Glutamatergic neuron (in vitro differentiated cells): ENCODE results near the gene PCNA. TPM values are rescaled to one million over a fixed set of nuclear protein-coding genes. Genes with fewer than 3 reads are reported as not detected.

ENCODE experiments used
- DNase-seq: peaks from one replicate; pipeline ENCODE4 v3.0.0; 2022
- H3K27ac Mint-ChIP-seq: one replicate; pipeline ENCODE4 v1.8.0; 2020; ENCODE audit warnings: mild to moderate bottlenecking, mixed read lengths, inconsistent platforms; ENCODE audit not compliant: unreplicated experiment
- H3K27me3 Mint-ChIP-seq: one replicate; pipeline ENCODE4 v1.8.0; 2020; ENCODE audit warnings: mild to moderate bottlenecking, moderate library complexity, mixed read lengths, inconsistent platforms; ENCODE audit not compliant: unreplicated experiment
- H3K36me3 Mint-ChIP-seq: one replicate; pipeline ENCODE4 v1.8.0; 2020; ENCODE audit warnings: mild to moderate bottlenecking, mixed read lengths, inconsistent platforms; ENCODE audit not compliant: unreplicated experiment
- H3K4me1 Mint-ChIP-seq: one replicate; pipeline ENCODE4 v1.8.0; 2020; ENCODE audit warnings: mild to moderate bottlenecking, low read depth, mixed read lengths, inconsistent platforms; ENCODE audit not compliant: unreplicated experiment
- H3K4me3 Mint-ChIP-seq: one replicate; pipeline ENCODE4 v1.8.0; 2020; ENCODE audit warnings: mild to moderate bottlenecking, mixed read lengths, inconsistent platforms; ENCODE audit not compliant: unreplicated experiment
- H3K9me3 Mint-ChIP-seq: one replicate; pipeline ENCODE4 v1.8.0; 2020; ENCODE audit warnings: mild to moderate bottlenecking, moderate library complexity, mixed read lengths, inconsistent platforms; ENCODE audit not compliant: unreplicated experiment
- long read RNA-seq: library from polyadenylated mRNA; unstranded; transcript quantifications from one replicate; pipeline ENCODE4 v2.0.0, GENCODE V29; 2020; ENCODE audit not compliant: unreplicated experiment
- total RNA-seq: library from RNA; stranded (reverse); fragmentation: NEBNext Ultra II Directional; extraction: Animal tissue kit (Norgen Biotek cat#: 25700); gene quantifications from one replicate; pipeline ENCODE4 v1.2.1, GENCODE V29; 2021; ENCODE audit not compliant: unreplicated experiment
- TF ChIP-seq, protein P1 (sequence below): fragments of 200-600 bp; sonication (generic); IDR thresholded peaks from one replicate; pipeline ENCODE4 v1.5.0; 2021; ENCODE audit not compliant: partially characterized antibody, unreplicated experiment

PCNA gene
- total RNA-seq, result 43.3 TPM
- long read RNA-seq, transcript PCNA-201 (6 exons, 1,344 nt), result major isoform, 21 of 24 reads
- long read RNA-seq, partial matches to known transcripts, result 0 of 24 reads
- long read RNA-seq, other reads (novel, unspliced or antisense), result 0 of 24 reads

DNA sequence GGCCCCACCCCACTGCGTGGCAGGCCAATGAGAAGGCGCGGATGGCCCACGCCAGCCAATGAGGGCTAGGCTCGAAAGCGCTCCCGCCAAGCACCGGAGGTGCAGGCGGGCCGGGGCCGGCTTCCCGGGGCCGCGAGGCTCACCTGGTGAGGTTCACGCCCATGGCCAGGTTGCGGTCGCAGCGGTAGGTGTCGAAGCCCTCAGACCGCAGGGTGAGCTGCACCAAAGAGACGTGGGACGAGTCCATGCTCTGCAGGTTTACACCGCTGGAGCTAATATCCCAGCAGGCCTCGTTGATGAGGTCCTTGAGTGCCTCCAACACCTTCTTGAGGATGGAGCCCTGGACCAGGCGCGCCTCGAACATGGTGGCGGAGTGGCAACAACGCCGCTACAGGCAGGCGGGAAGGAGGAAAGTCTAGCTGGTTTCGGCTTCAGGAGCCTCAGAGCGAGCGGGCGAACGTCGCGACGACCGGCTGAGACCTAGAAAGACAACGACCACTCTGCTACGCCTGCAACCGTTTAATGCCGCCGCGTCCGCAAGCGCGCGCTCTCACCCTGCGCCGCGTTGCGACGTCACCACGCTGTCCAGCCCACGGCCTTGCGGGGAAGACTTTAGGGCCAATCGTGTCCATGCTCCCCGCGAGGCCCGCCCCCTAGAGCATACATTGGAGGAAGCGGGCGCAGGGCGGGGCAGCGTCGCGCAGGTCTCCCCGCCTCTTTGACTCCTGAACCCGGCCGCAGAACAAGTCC is at the start of gene PCNA:
Gene PCNA (minus strand): TSS at position 524 of the 750 bp plus-strand sequence. CDS start 160 bp downstream, at position 364.
- H3K27ac Mint-ChIP-seq, result peak within 1 kb of the TSS; percentile 85
- TF ChIP-seq, protein P1, sequence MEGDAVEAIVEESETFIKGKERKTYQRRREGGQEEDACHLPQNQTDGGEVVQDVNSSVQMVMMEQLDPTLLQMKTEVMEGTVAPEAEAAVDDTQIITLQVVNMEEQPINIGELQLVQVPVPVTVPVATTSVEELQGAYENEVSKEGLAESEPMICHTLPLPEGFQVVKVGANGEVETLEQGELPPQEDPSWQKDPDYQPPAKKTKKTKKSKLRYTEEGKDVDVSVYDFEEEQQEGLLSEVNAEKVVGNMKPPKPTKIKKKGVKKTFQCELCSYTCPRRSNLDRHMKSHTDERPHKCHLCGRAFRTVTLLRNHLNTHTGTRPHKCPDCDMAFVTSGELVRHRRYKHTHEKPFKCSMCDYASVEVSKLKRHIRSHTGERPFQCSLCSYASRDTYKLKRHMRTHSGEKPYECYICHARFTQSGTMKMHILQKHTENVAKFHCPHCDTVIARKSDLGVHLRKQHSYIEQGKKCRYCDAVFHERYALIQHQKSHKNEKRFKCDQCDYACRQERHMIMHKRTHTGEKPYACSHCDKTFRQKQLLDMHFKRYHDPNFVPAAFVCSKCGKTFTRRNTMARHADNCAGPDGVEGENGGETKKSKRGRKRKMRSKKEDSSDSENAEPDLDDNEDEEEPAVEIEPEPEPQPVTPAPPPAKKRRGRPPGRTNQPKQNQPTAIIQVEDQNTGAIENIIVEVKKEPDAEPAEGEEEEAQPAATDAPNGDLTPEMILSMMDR, result no peak
- peak; percentile 96 for DNase-seq
- H3K27me3 Mint-ChIP-seq, result peaks cover 1% of the 10 kb centered on the region
- peaks cover 9% of the 10 kb centered on the region for H3K4me1 Mint-ChIP-seq
- H3K36me3 Mint-ChIP-seq, result no peaks in the 10 kb centered on the region
- peaks cover 10% of the 10 kb centered on the region for H3K9me3 Mint-ChIP-seq
- peak within 1 kb of the TSS; percentile 94 for H3K4me3 Mint-ChIP-seq

DNA sequence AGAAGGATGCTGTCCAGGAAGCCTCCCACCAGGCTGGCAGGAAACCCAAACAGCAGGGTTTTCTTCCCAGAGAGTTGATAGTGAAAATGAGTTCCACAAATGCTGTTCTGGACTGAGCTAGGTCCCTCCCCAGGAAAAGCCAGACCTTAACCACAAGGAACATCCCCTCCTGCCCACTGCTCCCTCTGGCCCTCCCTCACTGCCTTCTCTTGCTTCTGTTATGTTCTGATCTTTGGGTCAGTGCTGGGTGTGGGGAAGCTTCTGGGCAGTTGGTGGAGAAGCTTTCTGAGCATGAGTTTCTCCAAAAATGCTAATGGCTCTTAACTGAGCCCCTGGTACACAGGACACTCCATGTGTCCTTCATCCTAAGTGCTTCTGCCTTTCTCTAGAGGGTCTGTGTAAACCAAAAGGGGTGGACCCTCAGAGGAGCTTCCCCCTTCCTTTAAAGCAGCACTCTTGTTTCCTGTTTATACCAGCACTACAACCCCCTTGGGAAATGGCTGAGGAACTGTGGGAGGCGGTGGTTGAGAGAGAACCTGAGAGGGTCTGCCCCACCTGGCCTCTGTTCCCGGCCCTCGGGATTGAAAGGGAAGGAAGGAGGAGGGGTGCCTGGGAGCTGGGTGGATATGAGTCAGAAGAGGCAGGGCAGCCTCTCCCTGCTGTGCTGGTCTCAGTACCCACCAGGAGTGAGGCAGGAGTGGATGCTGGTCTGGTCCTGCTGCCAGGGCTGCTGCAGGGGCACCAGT is 49.1 kb upstream of the PCNA start:
- Mint-ChIP-seq H3K27ac (no peak overlapping the region), H3K4me1 (peaks cover 73% of the 10 kb centered on the region), H3K36me3 (no peaks in the 10 kb centered on the region), H3K27me3 (peaks cover 3% of the 10 kb centered on the region), H3K9me3 (peaks cover 15% of the 10 kb centered on the region), H3K4me3 (no peak overlapping the region)
- TF ChIP-seq, protein P1, result no peak
- DNase-seq, result peak; percentile 35

DNA sequence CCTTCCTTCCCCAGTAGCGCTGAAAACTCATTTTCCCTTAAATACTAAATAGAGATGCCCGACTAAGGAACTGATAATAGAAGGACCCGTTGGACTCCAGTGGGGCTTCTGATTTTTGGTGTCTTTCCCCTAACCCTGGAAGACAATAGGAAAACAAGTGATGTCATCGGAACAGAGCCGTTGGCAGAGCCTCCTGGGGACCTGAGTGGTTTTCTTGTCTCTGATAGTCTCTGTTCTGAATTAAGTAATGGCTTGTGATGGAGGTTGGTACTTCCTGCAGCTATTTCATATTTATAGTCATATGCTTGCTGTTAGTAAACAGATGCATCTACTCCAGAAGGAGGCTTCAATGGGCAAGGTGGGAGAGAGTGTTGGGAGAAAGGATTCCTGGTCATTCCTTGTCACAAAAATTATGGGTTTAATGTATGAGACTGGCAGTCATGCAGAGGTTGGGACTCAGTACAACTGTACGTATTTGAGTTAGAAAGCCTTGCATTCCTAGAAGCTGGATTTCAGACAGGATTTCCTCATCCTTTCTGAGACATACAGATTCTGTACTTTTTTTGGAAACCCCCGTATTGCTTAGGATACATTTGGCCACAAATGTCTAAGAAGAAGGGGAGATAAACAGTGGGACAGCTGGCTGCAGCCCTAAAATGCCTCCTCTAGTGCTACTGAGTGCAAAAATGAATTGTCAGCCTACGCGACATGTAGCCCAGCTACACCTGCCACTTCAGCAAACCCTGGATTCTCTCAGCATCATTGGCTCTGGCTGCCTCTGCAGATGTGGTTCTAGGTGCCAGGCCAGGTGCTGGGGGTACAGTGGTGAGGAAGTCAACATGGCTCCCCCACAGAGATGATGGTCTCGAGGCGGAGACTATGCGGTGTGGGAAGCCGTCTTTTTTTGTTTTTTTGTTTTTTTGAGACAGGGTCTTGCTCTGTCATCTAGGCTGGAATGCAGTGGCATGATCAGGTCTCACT is 45.2 kb upstream of the PCNA start:
- DNase-seq, result no peak
- Mint-ChIP-seq H3K36me3 (no peaks in the 10 kb centered on the region), H3K9me3 (peaks cover 7% of the 10 kb centered on the region), H3K4me3 (no peak overlapping the region), H3K27me3 (peaks cover 3% of the 10 kb centered on the region), H3K4me1 (peaks cover 40% of the 10 kb centered on the region), H3K27ac (peak overlapping the region; percentile 49)
- TF ChIP-seq, protein P1, result no peak

DNA sequence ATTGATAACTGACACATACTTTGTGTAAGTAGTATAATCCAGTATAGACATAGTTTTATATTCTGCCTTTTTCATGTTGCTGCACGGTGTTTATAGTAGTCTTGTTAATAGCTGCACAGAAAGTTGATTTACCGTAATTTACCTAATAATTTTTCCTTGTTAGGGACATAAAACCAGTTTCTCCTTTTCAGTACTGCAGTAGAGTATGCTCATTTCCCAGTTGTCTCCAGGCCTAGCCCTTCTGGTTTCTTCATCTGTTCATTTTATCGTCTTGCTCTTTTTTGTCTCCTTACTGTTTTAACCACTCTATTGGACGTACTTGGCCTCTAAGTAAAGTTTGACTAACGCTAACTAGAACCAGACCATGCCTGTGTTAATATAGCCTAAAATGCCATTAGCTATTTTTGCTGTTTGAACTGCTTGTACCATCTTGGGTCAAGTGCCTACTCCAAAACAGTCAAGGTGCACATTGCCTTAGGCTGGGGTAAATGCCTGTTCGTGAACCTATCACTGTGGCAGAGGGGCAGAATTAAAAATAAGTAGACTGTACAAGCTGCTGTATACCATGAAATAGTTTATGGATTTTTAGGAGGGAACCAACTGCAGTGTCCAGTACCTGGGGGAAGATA is 41.9 kb upstream of the PCNA start:
- Mint-ChIP-seq H3K4me3 (no peak overlapping the region), H3K36me3 (no peaks in the 10 kb centered on the region), H3K27ac (no peak overlapping the region), H3K9me3 (peaks cover 7% of the 10 kb centered on the region), H3K4me1 (peaks cover 33% of the 10 kb centered on the region), H3K27me3 (peaks cover 5% of the 10 kb centered on the region)
- TF ChIP-seq, protein P1, result no peak
- DNase-seq, result no peak
